Endothelial cell of umbilical vein (primary cell): ENCODE data around the gene RTP3. TPM values are rescaled to one million over a fixed set of nuclear protein-coding genes. Genes with fewer than 3 reads are reported as not detected.

Source experiments
- BruUV-seq: library from RNA; stranded (reverse); fragments of 400-500 nt; replicated peaks from 2 replicates; lab custom pipeline; 2021; lab: Mats Ljungman, UMichigan
- CTCF ChIA-PET: fragments of 300-600, 350-600 bp; sonication (Branson Sonifier 250); formaldehyde crosslinking; loops from one replicate; lab custom pipeline; 2021; ENCODE audit warnings: antibody characterized with exemption, inconsistent platforms; lab: Charles Lee
- POLR2A ChIA-PET: fragments of 300-600, 350-600 bp; sonication (Branson Sonifier 250); formaldehyde crosslinking; loops from one replicate; lab custom pipeline; 2021; ENCODE audit warnings: antibody characterized with exemption, inconsistent platforms; lab: Charles Lee
- DNase-seq: peaks from one replicate; pipeline ENCODE4 v3.0.0-alpha.2; 2011; ENCODE audit warnings: low read depth, low spot score
- FAIRE-seq: peaks from 2 replicates; lab custom pipeline; 2011; peaks lifted over from hg19 to GRCh38; lab: Jason Lieb, UNC
- H2AFZ ChIP-seq: 2 replicates; pipeline ENCODE4 v1.6.0; 2012; ENCODE audit warnings: low read depth, low read length, control low read depth, inconsistent platforms
- H3K27ac ChIP-seq: 2 replicates; pipeline ENCODE4 v1.5.1; 2011; ENCODE audit warnings: low read depth, mild to moderate bottlenecking, control low read depth, low read length, moderate library complexity; ENCODE audit not compliant: insufficient read depth
- H3K27me3 ChIP-seq, 2 experiments: 2 replicates each; pipeline versions ENCODE4 v1.6.0 to v1.6.1; 2011; ENCODE audit warnings: low read length in 2 of 2, mixed read lengths in 1 of 2; ENCODE audit not compliant: control insufficient read depth in 2 of 2, insufficient read depth in 2 of 2
- H3K36me3 ChIP-seq, 2 experiments: 2 replicates in 1 of 2; 3 replicates in 1 of 2; pipeline ENCODE4 v1.5.1; 2011; ENCODE audit warnings: low read length in 2 of 2, mild to moderate bottlenecking in 1 of 2, moderate library complexity in 1 of 2; ENCODE audit not compliant: control insufficient read depth in 2 of 2, insufficient read depth in 2 of 2; ENCODE audit errors: extremely low read depth in 1 of 2
- H3K4me1 ChIP-seq: 3 replicates; pipeline ENCODE4 v1.5.1; 2011; ENCODE audit warnings: mild to moderate bottlenecking, low read length; ENCODE audit not compliant: control insufficient read depth, insufficient read depth; ENCODE audit errors: extremely low read depth
- H3K4me2 ChIP-seq: 2 replicates; pipeline ENCODE4 v1.6.1; 2011; ENCODE audit warnings: low read length, control low read depth, mixed read lengths; ENCODE audit not compliant: insufficient read depth
- H3K4me3 ChIP-seq, 3 experiments: fragments of 200-600 bp in 1 of 3; sonication (generic), shearing (Covaris generic) in 1 of 3; replicated peaks in 1 of 3; 2 replicates each; pipeline ENCODE4 v1.5.1; 2011 to 2016; ENCODE audit warnings: control low read depth in 3 of 3, low read length in 3 of 3, mild to moderate bottlenecking in 2 of 3, inconsistent platforms in 1 of 3, low read depth in 1 of 3, moderate library complexity in 1 of 3; ENCODE audit not compliant: insufficient read depth in 1 of 3
- H3K79me2 ChIP-seq: 2 replicates; pipeline ENCODE4 v1.6.0; 2012; ENCODE audit warnings: low read length, inconsistent platforms; ENCODE audit not compliant: control insufficient read depth, insufficient read depth
- H3K9ac ChIP-seq: replicated peaks from 2 replicates; pipeline ENCODE3; 2011; ENCODE audit warnings: low read length, control low read depth; ENCODE audit not compliant: insufficient read depth; ENCODE audit errors: extremely low read depth
- H3K9me1 ChIP-seq: replicated peaks from 3 replicates; pipeline ENCODE4 v1.6.0; 2011; ENCODE audit warnings: mild to moderate bottlenecking, low read length; ENCODE audit not compliant: control insufficient read depth, insufficient read depth; ENCODE audit errors: extremely low read depth
- H3K9me3 ChIP-seq: replicated peaks from 2 replicates; pipeline ENCODE4 v1.5.1; 2012; ENCODE audit warnings: low read length, inconsistent platforms; ENCODE audit not compliant: control insufficient read depth, insufficient read depth
- H4K20me1 ChIP-seq: replicated peaks from 2 replicates; pipeline ENCODE3; 2011; ENCODE audit warnings: mild to moderate bottlenecking, low read length; ENCODE audit not compliant: control insufficient read depth, insufficient read depth; ENCODE audit errors: extremely low read depth
- CTCF ChIP-seq, 2 donors: IDR thresholded peaks; 1 replicate in 1 of 2; 2 replicates in 1 of 2; pipeline ENCODE4 v1.5.1; 2011; ENCODE audit warnings: low read length in 2 of 2, mild to moderate bottlenecking in 2 of 2, moderate library complexity in 2 of 2, control low read depth in 1 of 2, inconsistent platforms in 1 of 2, low read depth in 1 of 2; ENCODE audit not compliant: insufficient read depth in 1 of 2; ENCODE audit errors: extremely low read depth in 1 of 2
- EZH2 ChIP-seq: IDR thresholded peaks from 2 replicates; pipeline ENCODE4 v1.6.1; 2012; ENCODE audit warnings: borderline replicate concordance, low read depth, mild to moderate bottlenecking, moderate library complexity, low read length, inconsistent platforms; ENCODE audit not compliant: severe bottlenecking
- FOS ChIP-seq: IDR thresholded peaks from 2 replicates; pipeline ENCODE4 v1.6.1; 2011; ENCODE audit warnings: mild to moderate bottlenecking, low read length, moderate library complexity, borderline replicate concordance; ENCODE audit not compliant: insufficient read depth
- GATA2 ChIP-seq: IDR thresholded peaks from 2 replicates; pipeline ENCODE4 v1.7.0; 2011; ENCODE audit warnings: low read depth, mild to moderate bottlenecking, moderate library complexity, mixed read lengths, low read length; ENCODE audit not compliant: insufficient read length, insufficient read depth
- JUN ChIP-seq: IDR thresholded peaks from 2 replicates; pipeline ENCODE4 v1.6.1; 2011; ENCODE audit warnings: borderline replicate concordance, low read depth; ENCODE audit not compliant: insufficient read length, insufficient read depth
- MAX ChIP-seq: IDR thresholded peaks from 2 replicates; pipeline ENCODE4 v1.6.1; 2011; ENCODE audit not compliant: insufficient read depth, insufficient read length
- MYC ChIP-seq: IDR thresholded peaks from one replicate; pipeline ENCODE4 v1.6.1; 2011; ENCODE audit warnings: mild to moderate bottlenecking, low read depth, low read length
- POLR2A ChIP-seq: IDR thresholded peaks from 2 replicates; pipeline ENCODE4 v1.6.1; 2012; ENCODE audit warnings: low read depth, mild to moderate bottlenecking, control low read depth, low read length
- POLR2AphosphoS5 ChIP-seq: IDR thresholded peaks from 2 replicates; pipeline ENCODE4 v1.6.1; 2012; ENCODE audit warnings: low read depth, mild to moderate bottlenecking, control low read depth, low read length, moderate library complexity; ENCODE audit not compliant: insufficient read depth
- dilution Hi-C: fragments of 300-500 bp; cut with MboI; formaldehyde crosslinking; loops from one replicate; pipeline ENCODE4 v1.15.0; 2019; ENCODE audit warnings: low sequenced_read_pairs; ENCODE audit not compliant: extremely low pct_ligation_motif_present
- intact Hi-C: fragments of 100-400 bp; cut with micrococcal nuclease; formaldehyde crosslinking; loops from one replicate; pipeline ENCODE4 v1.10.0; 2022
- polyA plus RNA-seq, 4 experiments: library from polyadenylated mRNA; depleted of rRNA in 3 of 4; stranded (reverse) in 3 of 4; unstranded in 1 of 4; fragments of >200 nt; gene quantifications; 2 replicates each; pipeline versions ENCODE4 v1.2.1 to v1.2.3, GENCODE V29; 2011 to 2012; ENCODE audit warnings: missing spikeins in 1 of 4
- total RNA-seq: library from RNA; stranded (reverse); gene quantifications from 2 replicates; pipeline ENCODE4 v1.2.3, GENCODE V29; 2021

Gene RTP3
- total and polyA plus RNA-seq, 2 donors (not counting 3 experiments of a cell fraction or from before 2014, with no cell fraction given), result 0.06 TPM; not detected in 1

- no TSS peak for BruUV-seq
- FAIRE-seq (no peak), DNase-seq (no peak)
- no peak overlapping the region for H3K4me3 ChIP-seq
- no peak overlapping the region for H2AFZ ChIP-seq
- no peak overlapping the region for H3K4me2 ChIP-seq
- H4K20me1 ChIP-seq, result no peaks in the 10 kb centered on the region
- intact Hi-C loops (no loop called here), dilution Hi-C loops (no loop called here)
- POLR2A ChIA-PET, result no interaction called here
- no peaks in the 10 kb centered on the region for H3K9me1 ChIP-seq
- no peaks in the 10 kb centered on the region for H3K36me3 ChIP-seq
- H3K27me3 ChIP-seq, result no peaks in the 10 kb centered on the region
- H3K9me3 ChIP-seq, result no peaks in the 10 kb centered on the region
- no peak for TF ChIP-seq GATA2
- TF ChIP-seq FOS, result no peak
- no peak for TF ChIP-seq MYC
- no peak for TF ChIP-seq CTCF (IDR thresholded peaks at IDR 0.05; ENCODE audit: extremely low read depth in 1 of 2, insufficient read depth in 1 of 2, low read depth in 1 of 2, low read length in 2 of 2)
- TF ChIP-seq JUN, result no peak
- no peak for TF ChIP-seq POLR2AphosphoS5
- no peak for TF ChIP-seq MAX
- TF ChIP-seq POLR2A, result no peak
- no peak for TF ChIP-seq EZH2
- CTCF ChIA-PET, result interaction anchor here (1.3 kb wide), 1 partner anchor 21 kb away, joined by 3 read pairs; no protein-coding TSS in a partner anchor
- no peaks in the 10 kb centered on the region for H3K4me1 ChIP-seq
- H3K27ac ChIP-seq, result no peak overlapping the region
- H3K79me2 ChIP-seq, result no peaks in the 10 kb centered on the region
- no peak overlapping the region for H3K9ac ChIP-seq
These were observed 30.8 kb upstream of the RTP3 start for GRCh38 chr3:46466871-46467403.
